ENCODE results near the gene DDR2. TPM values are rescaled to one million over a fixed set of nuclear protein-coding genes. Genes with fewer than 3 reads are reported as not detected.
"Not testable (repeated sequence)": the region's sequence is repeated elsewhere in the genome, so short reads cannot be mapped to it uniquely, and the experiment has no call there.

The DDR2 gene
- under 1 TPM in 2 of 3 donors, not detected in 1; 0.02 to 0.12 TPM for polyA plus RNA-seq

- Mint-ChIP-seq H3K27ac (no peak within 1 kb of the TSS), H3K36me3 (no peaks in the 10 kb centered on the region), H3K27me3 (ENCODE audit: low read depth in 3 of 3) (peaks cover 2% of the 10 kb centered on the region in 3 donors), H3K4me1 (no peaks in the 10 kb centered on the region), H3K9me3 (no peaks in the 10 kb centered on the region), H3K4me3 (no peak within 1 kb of the TSS)
- no peak for DNase-seq
Observed at GRCh38 chr1:162632217-162632666, at the start of gene DDR2. DDR2 (plus strand) TSS chr1:162632464; CDS start chr1:162719064, 86,600 bp downstream.

- DNase-seq; H3K27ac Mint-ChIP-seq; H3K4me3 Mint-ChIP-seq; H3K27me3 Mint-ChIP-seq (ENCODE audit: low read depth in 3 of 3); H3K9me3 Mint-ChIP-seq; H3K4me1 Mint-ChIP-seq: not testable (repeated sequence)
- H3K36me3 Mint-ChIP-seq: peaks cover 21 to 44% (median 34%) of the 10 kb centered on the region in 3 donors
Observed at GRCh38 chr1:162582901-162583300, 49.4 kb upstream of the DDR2 start.

GRCh38 chr1:162585101-162585500 lies 47.2 kb upstream of the DDR2 start:
- not testable (repeated sequence) for H3K27ac Mint-ChIP-seq; H3K9me3 Mint-ChIP-seq; H3K27me3 Mint-ChIP-seq (ENCODE audit: low read depth in 3 of 3); H3K4me1 Mint-ChIP-seq; DNase-seq; H3K4me3 Mint-ChIP-seq
- H3K36me3 Mint-ChIP-seq: peaks cover 26 to 40% (median 33%) of the 10 kb centered on the region in 3 donors

- Mint-ChIP-seq H3K27ac (no peak overlapping the region), H3K4me1 (peaks cover 1 to 13% of the 10 kb centered on the region in 2 donors), H3K9me3 (no peaks in the 10 kb centered on the region), H3K4me3 (no peak overlapping the region), H3K36me3 (peaks cover 23 to 25% (median 24%) of the 10 kb centered on the region in 3 donors), H3K27me3 (ENCODE audit: low read depth in 3 of 3) (peaks cover 0 to 9% (median 0%) of the 10 kb centered on the region in 3 donors)
- DNase-seq: no peak
Observed at GRCh38 chr1:162587347-162587746, 44.9 kb upstream of the DDR2 start.

GRCh38 chr1:162587761-162588260 lies 44.5 kb upstream of the DDR2 start:
- Mint-ChIP-seq H3K36me3 (peaks cover 27 to 30% (median 28%) of the 10 kb centered on the region in 3 donors), H3K27ac (no peak overlapping the region), H3K4me1 (peaks cover 1 to 13% of the 10 kb centered on the region in 2 donors), H3K9me3 (no peaks in the 10 kb centered on the region), H3K27me3 (ENCODE audit: low read depth in 3 of 3) (peaks cover 0 to 9% (median 0%) of the 10 kb centered on the region in 3 donors), H3K4me3 (no peak overlapping the region)
- no peak for DNase-seq

GRCh38 chr1:162590101-162590500 lies 42.2 kb upstream of the DDR2 start:
- Mint-ChIP-seq H3K27ac (peak overlapping the region in 1 of 6 donors; percentile 48), H3K36me3 (peaks cover 29 to 35% (median 31%) of the 10 kb centered on the region in 3 donors), H3K4me1 (peaks cover 0 to 13% of the 10 kb centered on the region in 2 donors), H3K9me3 (no peaks in the 10 kb centered on the region), H3K27me3 (ENCODE audit: low read depth in 3 of 3) (peaks cover 0 to 5% (median 0%) of the 10 kb centered on the region in 3 donors), H3K4me3 (no peak overlapping the region)
- DNase-seq: no peak

- Mint-ChIP-seq H3K4me1 (peaks cover 0 to 13% of the 10 kb centered on the region in 2 donors), H3K4me3 (peak overlapping the region in 1 of 5 donors; percentile 21), H3K27ac (peak overlapping the region in 4 of 6 donors; percentile 2 to 58 (median 46)), H3K36me3 (peaks cover 29 to 35% (median 32%) of the 10 kb centered on the region in 3 donors), H3K27me3 (ENCODE audit: low read depth in 3 of 3) (peaks cover 0 to 5% (median 0%) of the 10 kb centered on the region in 3 donors), H3K9me3 (no peaks in the 10 kb centered on the region)
- no peak for DNase-seq
Observed at GRCh38 chr1:162590686-162591085, 41.6 kb upstream of the DDR2 start.

- DNase-seq: no peak
- Mint-ChIP-seq H3K27me3 (ENCODE audit: low read depth in 3 of 3) (no peaks in the 10 kb centered on the region), H3K27ac (peak overlapping the region in 1 of 6 donors; percentile 4), H3K36me3 (peaks cover 24 to 40% (median 40%) of the 10 kb centered on the region in 3 donors), H3K9me3 (no peaks in the 10 kb centered on the region), H3K4me3 (no peak overlapping the region), H3K4me1 (no peaks in the 10 kb centered on the region)
Observed at GRCh38 chr1:162596514-162597170, 35.6 kb upstream of the DDR2 start.

- Mint-ChIP-seq H3K4me1 (no peaks in the 10 kb centered on the region), H3K36me3 (peaks cover 23 to 55% (median 41%) of the 10 kb centered on the region in 3 donors), H3K4me3 (no peak overlapping the region), H3K27ac (no peak overlapping the region), H3K9me3 (no peaks in the 10 kb centered on the region), H3K27me3 (ENCODE audit: low read depth in 3 of 3) (peaks cover 0 to 3% (median 0%) of the 10 kb centered on the region in 3 donors)
- DNase-seq: no peak
Observed at GRCh38 chr1:162599451-162599850, 32.8 kb upstream of the DDR2 start.

- H3K4me3 Mint-ChIP-seq; H3K4me1 Mint-ChIP-seq; H3K27me3 Mint-ChIP-seq (ENCODE audit: low read depth in 3 of 3); DNase-seq; H3K27ac Mint-ChIP-seq; H3K9me3 Mint-ChIP-seq: not testable (repeated sequence)
- H3K36me3 Mint-ChIP-seq: peaks cover 19 to 44% (median 36%) of the 10 kb centered on the region in 3 donors
Observed at GRCh38 chr1:162603117-162603516, 29.1 kb upstream of the DDR2 start.

- H3K9me3 Mint-ChIP-seq: no peaks in the 10 kb centered on the region
- no peak overlapping the region for H3K27ac Mint-ChIP-seq
- no peak overlapping the region for H3K4me3 Mint-ChIP-seq
- DNase-seq: no peak
- H3K36me3 Mint-ChIP-seq: peaks cover 12 to 41% (median 36%) of the 10 kb centered on the region in 3 donors
- peaks cover 0 to 3% (median 0%) of the 10 kb centered on the region in 3 donors for H3K27me3 Mint-ChIP-seq (ENCODE audit: low read depth in 3 of 3)
- H3K4me1 Mint-ChIP-seq: no peaks in the 10 kb centered on the region
Observed at GRCh38 chr1:162605225-162605927, 26.9 kb upstream of the DDR2 start.

GRCh38 chr1:162609306-162609705 lies 23.0 kb upstream of the DDR2 start:
- peaks cover 0 to 2% of the 10 kb centered on the region in 2 donors for H3K4me1 Mint-ChIP-seq
- no peak overlapping the region for H3K4me3 Mint-ChIP-seq

GRCh38 chr1:162612606-162613400 lies 19.5 kb upstream of the DDR2 start:
- no peaks in the 10 kb centered on the region for H3K27me3 Mint-ChIP-seq (ENCODE audit: low read depth in 3 of 3)
- peaks cover 11 to 27% (median 25%) of the 10 kb centered on the region in 3 donors for H3K36me3 Mint-ChIP-seq
- no peak for DNase-seq
- H3K9me3 Mint-ChIP-seq: peaks cover 8 to 15% (median 11%) of the 10 kb centered on the region in 6 donors
- H3K27ac Mint-ChIP-seq: no peak overlapping the region
- peaks cover 0 to 2% of the 10 kb centered on the region in 2 donors for H3K4me1 Mint-ChIP-seq
- no peak overlapping the region for H3K4me3 Mint-ChIP-seq

More at GRCh38 chr1:162609306-162609705, 23.0 kb upstream of the DDR2 start:
- DNase-seq: no peak
- Mint-ChIP-seq H3K27ac (no peak overlapping the region), H3K9me3 (no peaks in the 10 kb centered on the region), H3K36me3 (peaks cover 0 to 13% (median 11%) of the 10 kb centered on the region in 3 donors), H3K27me3 (ENCODE audit: low read depth in 3 of 3) (no peaks in the 10 kb centered on the region)
